Measurements from ENCODE around the gene ADCK2.

- TF ChIP-seq POLR2A (IDR thresholded peaks at IDR 0.05; ENCODE audit: low read depth, low read length) (no peak), POLR2AphosphoS5 (IDR thresholded peaks at IDR 0.05; ENCODE audit: low read depth, low read length) (no peak), TAF1 (IDR thresholded peaks at IDR 0.05; ENCODE audit: low read depth, low read length) (no peak), SPI1 (IDR thresholded peaks at IDR 0.05; ENCODE audit: low read depth, low read length) (no peak), PAX5 (IDR thresholded peaks at IDR 0.05; ENCODE audit: insufficient read depth, low read length, severe bottlenecking) (no peak)
These were observed 16.7 kb downstream of the ADCK2 start for GRCh38 chr7:140689199-140690152.

Measured in GM12891 (cell line).